Chondrocyte (in vitro differentiated cells): Measurements from ENCODE around the gene GAS6. TPM values are rescaled to one million over a fixed set of nuclear protein-coding genes. Genes with fewer than 3 reads are reported as not detected.

Experiments used
- DNase-seq: peaks from one replicate; pipeline ENCODE4 v3.0.0; 2021; ENCODE audit warnings: mixed read lengths, low spot score
- H3K27ac Mint-ChIP-seq: one replicate; pipeline ENCODE4 v1.8.0; 2021; ENCODE audit warnings: mild to moderate bottlenecking, moderate library complexity, mixed read lengths; ENCODE audit not compliant: unreplicated experiment
- H3K27me3 Mint-ChIP-seq: 2 replicates; pipeline ENCODE4 v1.8.0; 2021; ENCODE audit warnings: low read depth, mixed read lengths
- H3K36me3 Mint-ChIP-seq: 2 replicates; pipeline ENCODE4 v1.8.0; 2021; ENCODE audit warnings: low read depth, mixed read lengths
- H3K4me1 Mint-ChIP-seq: 2 replicates; pipeline ENCODE4 v1.8.0; 2021; ENCODE audit warnings: low read depth, mild to moderate bottlenecking, mixed read lengths
- H3K4me3 Mint-ChIP-seq: one replicate; pipeline ENCODE4 v1.8.0; 2021; ENCODE audit warnings: mild to moderate bottlenecking, moderate library complexity, mixed read lengths; ENCODE audit not compliant: unreplicated experiment
- H3K9me3 Mint-ChIP-seq: 2 replicates; pipeline ENCODE4 v1.8.0; 2021; ENCODE audit warnings: low read depth, mixed read lengths
- total RNA-seq: library from RNA; stranded (reverse); gene quantifications from 3 replicates; pipeline ENCODE4 v1.2.1, GENCODE V29; 2021
- TF ChIP-seq, protein P1 (sequence below): fragments of 200-600 bp; sonication (generic); IDR thresholded peaks from 2 replicates; pipeline ENCODE4 v1.5.0; 2021; ENCODE audit warnings: antibody characterized with exemption, mild to moderate bottlenecking, moderate library complexity

The GAS6 gene
- total RNA-seq, 1 donor from 2014 or later = 111 TPM

DNA sequence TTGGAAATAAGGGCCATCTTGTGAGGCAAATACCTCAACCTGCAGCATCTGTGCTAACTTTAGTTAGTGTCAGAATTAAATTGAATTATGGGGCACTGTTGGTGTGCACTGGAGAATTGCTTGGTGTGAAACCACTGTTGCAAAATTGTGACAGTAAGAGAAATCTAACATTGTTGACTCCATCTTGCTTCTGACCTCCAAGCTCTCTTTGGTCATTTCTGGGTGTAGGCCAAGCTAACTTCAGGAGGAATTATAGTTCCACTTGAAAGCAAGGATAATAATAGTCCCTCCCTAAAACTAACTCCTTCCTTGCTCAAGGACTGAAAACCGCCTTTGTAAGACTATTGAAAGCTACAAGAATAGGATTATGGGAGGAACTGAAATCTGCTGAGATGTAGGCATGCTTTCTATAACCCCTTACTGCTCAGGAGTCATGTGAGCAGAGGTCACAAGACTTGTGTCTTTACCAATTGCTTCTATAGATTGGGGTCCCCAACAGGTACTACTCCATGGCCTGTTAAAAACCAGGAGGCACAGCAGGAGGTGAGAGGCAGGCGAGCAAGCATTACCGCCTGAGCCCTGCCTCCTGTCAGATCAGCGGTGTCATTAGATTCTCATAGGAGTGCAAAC lies 24.9 kb upstream of the GAS6 start:
- Mint-ChIP-seq H3K4me1 (no peaks in the 10 kb centered on the region), H3K9me3 (peaks cover 19% of the 10 kb centered on the region), H3K4me3 (no peak overlapping the region), H3K27ac (no peak overlapping the region), H3K36me3 (peaks cover 1% of the 10 kb centered on the region), H3K27me3 (no peaks in the 10 kb centered on the region)
- DNase-seq = no peak
- TF ChIP-seq, protein P1, sequence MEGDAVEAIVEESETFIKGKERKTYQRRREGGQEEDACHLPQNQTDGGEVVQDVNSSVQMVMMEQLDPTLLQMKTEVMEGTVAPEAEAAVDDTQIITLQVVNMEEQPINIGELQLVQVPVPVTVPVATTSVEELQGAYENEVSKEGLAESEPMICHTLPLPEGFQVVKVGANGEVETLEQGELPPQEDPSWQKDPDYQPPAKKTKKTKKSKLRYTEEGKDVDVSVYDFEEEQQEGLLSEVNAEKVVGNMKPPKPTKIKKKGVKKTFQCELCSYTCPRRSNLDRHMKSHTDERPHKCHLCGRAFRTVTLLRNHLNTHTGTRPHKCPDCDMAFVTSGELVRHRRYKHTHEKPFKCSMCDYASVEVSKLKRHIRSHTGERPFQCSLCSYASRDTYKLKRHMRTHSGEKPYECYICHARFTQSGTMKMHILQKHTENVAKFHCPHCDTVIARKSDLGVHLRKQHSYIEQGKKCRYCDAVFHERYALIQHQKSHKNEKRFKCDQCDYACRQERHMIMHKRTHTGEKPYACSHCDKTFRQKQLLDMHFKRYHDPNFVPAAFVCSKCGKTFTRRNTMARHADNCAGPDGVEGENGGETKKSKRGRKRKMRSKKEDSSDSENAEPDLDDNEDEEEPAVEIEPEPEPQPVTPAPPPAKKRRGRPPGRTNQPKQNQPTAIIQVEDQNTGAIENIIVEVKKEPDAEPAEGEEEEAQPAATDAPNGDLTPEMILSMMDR = no peak

- H3K36me3 Mint-ChIP-seq = peaks cover 1% of the 10 kb centered on the region
- DNase-seq = no peak
Observed at GRCh38 chr13:113887700-113888201, 23.9 kb upstream of the GAS6 start.

GRCh38 chr13:113886561-113887112 lies 22.8 kb upstream of the GAS6 start:
- Mint-ChIP-seq H3K4me1 (peaks cover 14% of the 10 kb centered on the region), H3K4me3 (no peak overlapping the region), H3K27ac (no peak overlapping the region), H3K9me3 (no peaks in the 10 kb centered on the region), H3K36me3 (no peaks in the 10 kb centered on the region), H3K27me3 (no peaks in the 10 kb centered on the region)
- TF ChIP-seq, protein P1 = no peak
- DNase-seq = no peak

More at GRCh38 chr13:113887700-113888201, 23.9 kb upstream of the GAS6 start:
- TF ChIP-seq, protein P1 = no peak
- peaks cover 11% of the 10 kb centered on the region for H3K9me3 Mint-ChIP-seq
- H3K4me1 Mint-ChIP-seq = peaks cover 3% of the 10 kb centered on the region
- H3K27ac Mint-ChIP-seq = no peak overlapping the region
- H3K4me3 Mint-ChIP-seq = no peak overlapping the region
- H3K27me3 Mint-ChIP-seq = no peaks in the 10 kb centered on the region

DNA sequence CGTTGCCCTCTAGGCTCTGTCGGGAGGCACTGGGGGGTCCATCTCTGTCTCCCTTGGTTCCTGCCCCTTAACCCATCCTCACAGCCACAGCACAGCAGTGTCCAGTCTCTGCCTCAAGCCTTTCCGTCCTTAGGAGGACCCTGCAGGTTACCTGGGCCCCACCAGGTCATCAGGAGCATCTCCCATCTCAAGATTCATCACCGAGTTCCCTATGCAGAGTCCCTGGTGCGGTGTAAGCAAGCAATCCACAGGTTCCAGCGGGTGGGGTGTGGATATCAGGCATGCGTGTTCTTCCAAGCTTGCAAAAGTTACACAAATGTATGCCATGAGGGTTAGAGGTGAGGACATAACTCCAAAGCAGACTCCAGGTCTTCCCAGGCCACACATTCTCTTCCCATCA lies 20.9 kb upstream of the GAS6 start:
- Mint-ChIP-seq H3K4me1 (peaks cover 24% of the 10 kb centered on the region), H3K27me3 (no peaks in the 10 kb centered on the region), H3K27ac (no peak overlapping the region), H3K4me3 (no peak overlapping the region), H3K9me3 (no peaks in the 10 kb centered on the region), H3K36me3 (no peaks in the 10 kb centered on the region)
- DNase-seq = no peak
- TF ChIP-seq, protein P1 = no peak

- Mint-ChIP-seq H3K36me3 (no peaks in the 10 kb centered on the region), H3K4me3 (no peak overlapping the region), H3K9me3 (no peaks in the 10 kb centered on the region), H3K4me1 (peaks cover 30% of the 10 kb centered on the region), H3K27me3 (no peaks in the 10 kb centered on the region), H3K27ac (no peak overlapping the region)
- TF ChIP-seq, protein P1 = no peak
- no peak for DNase-seq
Observed at GRCh38 chr13:113883921-113884804, 20.3 kb upstream of the GAS6 start.
